GM12801 (cell line): Measurements from ENCODE around the gene DHX36.

ENCODE experiments used
- TF ChIP-seq, protein P1 (sequence below): IDR thresholded peaks from one replicate; pipeline ENCODE4 v1.5.1; 2011; ENCODE audit warnings: control low read depth; ENCODE audit not compliant: insufficient read length; ENCODE audit errors: extremely low read depth

Gene DHX36

DNA sequence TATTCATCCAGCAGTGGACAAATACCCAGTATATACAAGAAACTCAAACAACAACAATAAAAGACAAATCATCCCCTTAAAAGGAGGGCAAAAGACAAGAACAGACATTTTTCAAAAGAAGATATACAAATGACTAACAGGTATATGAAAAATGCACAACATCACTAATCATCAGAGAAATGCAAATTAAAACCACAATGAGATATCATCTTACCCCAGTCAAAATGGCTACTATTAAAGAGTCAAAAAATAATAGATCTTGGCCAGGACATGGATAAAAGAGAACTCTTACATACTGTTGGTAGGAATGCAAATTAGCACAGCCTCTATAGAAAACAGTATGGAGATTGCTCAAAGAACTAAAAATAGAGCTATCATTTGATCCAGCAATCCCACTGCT is 16.9 kb downstream of the DHX36 start:
- TF ChIP-seq, protein P1, sequence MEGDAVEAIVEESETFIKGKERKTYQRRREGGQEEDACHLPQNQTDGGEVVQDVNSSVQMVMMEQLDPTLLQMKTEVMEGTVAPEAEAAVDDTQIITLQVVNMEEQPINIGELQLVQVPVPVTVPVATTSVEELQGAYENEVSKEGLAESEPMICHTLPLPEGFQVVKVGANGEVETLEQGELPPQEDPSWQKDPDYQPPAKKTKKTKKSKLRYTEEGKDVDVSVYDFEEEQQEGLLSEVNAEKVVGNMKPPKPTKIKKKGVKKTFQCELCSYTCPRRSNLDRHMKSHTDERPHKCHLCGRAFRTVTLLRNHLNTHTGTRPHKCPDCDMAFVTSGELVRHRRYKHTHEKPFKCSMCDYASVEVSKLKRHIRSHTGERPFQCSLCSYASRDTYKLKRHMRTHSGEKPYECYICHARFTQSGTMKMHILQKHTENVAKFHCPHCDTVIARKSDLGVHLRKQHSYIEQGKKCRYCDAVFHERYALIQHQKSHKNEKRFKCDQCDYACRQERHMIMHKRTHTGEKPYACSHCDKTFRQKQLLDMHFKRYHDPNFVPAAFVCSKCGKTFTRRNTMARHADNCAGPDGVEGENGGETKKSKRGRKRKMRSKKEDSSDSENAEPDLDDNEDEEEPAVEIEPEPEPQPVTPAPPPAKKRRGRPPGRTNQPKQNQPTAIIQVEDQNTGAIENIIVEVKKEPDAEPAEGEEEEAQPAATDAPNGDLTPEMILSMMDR, result no peak

DNA sequence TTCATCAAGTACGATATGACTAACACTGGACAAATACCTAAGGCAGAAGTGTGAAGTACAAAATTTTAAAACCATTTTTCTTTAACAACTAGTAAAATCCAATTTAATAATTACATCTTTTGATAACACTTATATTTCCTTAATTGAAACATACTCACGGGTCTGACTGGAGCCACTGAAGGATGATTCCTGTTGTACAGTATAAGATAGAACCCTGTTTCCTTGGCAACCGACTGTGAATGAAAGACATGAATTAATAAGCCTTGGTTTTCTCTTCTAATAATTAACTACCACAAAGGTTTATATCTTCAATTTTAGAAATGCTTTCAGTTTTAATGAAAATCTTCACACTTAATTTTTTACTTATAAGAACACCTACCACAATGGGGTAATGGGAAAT is 19.4 kb downstream of the DHX36 start:
- TF ChIP-seq, protein P1, result no peak

DNA sequence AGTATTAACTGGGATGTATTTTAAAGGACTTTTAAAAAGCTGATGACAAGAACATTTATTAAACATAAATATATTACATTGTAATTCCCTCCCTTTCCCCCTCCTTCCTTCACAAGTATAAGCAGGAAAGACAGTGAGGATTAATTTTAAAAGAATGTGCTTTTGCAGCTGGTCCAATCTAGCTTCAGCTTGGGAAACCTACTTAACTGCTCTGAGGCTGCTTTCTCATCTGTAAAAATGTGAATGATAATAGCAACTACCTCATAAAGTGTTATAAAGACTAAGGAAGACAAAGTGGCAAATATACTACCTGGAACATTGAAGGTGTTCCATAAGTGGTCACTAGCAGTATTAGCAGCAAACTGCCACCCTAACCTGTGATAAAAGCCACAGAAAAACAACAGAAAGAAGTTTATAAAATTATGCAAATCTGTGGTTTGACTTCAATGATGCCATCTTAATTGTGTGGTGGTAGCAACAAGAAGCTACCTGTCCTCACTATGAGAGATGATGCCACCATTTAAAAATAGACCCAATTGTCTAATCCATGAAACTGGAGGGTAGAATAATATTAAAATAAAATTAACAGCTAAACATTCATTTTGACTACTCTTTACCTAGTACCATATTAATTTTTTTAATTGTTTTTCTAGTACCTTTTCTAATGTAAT is 20.0 kb downstream of the DHX36 start:
- TF ChIP-seq, protein P1, result no peak

DNA sequence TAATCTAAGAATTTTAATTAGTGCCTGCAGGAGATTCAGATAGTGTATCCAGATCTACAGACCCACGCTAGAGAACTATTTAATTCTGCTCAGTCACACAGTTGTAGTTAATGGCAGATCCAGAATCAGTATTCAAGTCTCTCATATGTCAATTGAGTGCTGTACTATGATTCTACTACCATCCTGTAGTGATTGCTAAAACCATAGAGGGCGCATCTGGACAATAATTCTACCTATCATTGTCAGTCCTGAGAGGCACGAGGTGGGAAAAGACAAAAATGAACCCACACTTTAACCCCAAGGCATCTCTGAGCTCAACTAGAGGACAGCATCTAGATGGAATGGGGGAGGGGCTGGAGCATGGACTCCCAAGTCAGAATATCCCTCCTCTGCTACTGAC is 22.7 kb downstream of the DHX36 start:
- TF ChIP-seq, protein P1, result no peak

DNA sequence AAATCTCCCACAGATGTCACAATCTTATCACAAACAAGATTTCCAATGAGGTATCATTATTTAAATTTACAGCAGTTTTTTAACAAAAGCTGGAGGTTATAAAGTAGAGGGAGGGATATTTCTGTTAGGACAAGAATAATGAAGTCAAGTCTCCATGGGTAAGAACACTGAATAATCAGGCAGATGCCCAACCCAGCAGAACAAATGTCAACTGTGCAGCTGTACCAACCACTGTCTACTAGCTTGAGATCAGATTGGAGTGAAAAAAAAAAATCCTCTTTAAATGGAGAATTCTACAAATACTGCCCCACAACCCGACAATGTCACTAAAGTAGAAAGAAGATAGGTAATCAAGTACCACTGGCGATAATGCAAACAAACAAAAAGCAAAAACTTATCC is 30.3 kb downstream of the DHX36 start:
- TF ChIP-seq, protein P1, result no peak

DNA sequence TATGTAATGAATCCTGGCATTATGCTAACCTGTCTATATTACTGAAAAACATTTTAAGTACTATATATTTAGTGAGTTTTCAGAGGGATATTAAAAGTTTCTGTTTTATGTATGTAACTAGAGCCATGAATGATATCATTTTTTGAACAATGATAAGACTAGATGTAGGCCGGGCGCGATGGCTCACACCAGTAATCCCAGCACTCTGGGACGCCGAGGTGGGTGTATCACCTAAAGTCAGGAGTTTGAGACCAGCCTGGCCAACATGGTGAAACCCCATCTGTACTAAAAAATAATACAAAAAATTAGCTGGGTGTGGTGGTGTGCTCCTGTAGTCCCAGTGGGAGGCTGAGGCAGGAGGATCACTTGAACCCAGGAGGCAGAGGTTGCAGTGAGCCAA is 34.1 kb downstream of the DHX36 start:
- TF ChIP-seq, protein P1, result no peak

DNA sequence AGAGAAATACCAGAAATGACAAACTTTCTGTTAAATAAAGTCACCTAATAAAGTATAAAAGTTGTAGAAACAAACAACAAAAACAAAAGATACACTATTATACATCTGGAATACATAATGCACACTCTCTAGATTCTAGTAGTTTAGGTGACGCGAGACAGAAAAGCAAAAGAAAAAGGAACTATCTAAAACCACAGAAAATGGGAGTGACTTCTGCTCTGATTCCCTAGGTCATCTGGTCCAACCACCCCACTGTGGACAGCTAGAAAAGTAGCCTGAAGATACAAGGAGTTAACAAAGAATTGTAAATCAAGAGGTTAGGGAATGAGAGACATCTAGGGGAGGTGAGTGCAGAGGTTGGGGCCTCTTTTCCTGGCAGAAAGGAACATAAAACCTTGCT is 39.1 kb downstream of the DHX36 start:
- TF ChIP-seq, protein P1, result no peak
